Activated CD4-positive, alpha-beta memory T cell treated with anti-CD3 and anti-CD28 coated beads for 36 hours (primary cell): ENCODE measurements around the gene TUBB6. TPM values are rescaled to one million over a fixed set of nuclear protein-coding genes. Genes with fewer than 3 reads are reported as not detected.
A peak's percentile ranks its signal among the peaks of the same experiment; 100 is the strongest.

Experiments
- CTCF ChIA-PET: fragments of 350-600 bp; sonication (Branson Sonifier 250); formaldehyde crosslinking; loops from one replicate; lab custom pipeline; 2021; ENCODE audit warnings: antibody characterized with exemption, inconsistent platforms; lab: Charles Lee
- POLR2A ChIA-PET: fragments of 350-600 bp; sonication (Branson Sonifier 250); formaldehyde crosslinking; loops from one replicate; lab custom pipeline; 2021; ENCODE audit warnings: antibody characterized with exemption; lab: Charles Lee
- DNase-seq: peaks from one replicate; pipeline ENCODE4 v3.0.0-alpha.2; 2020
- H3K27ac Mint-ChIP-seq: one replicate; pipeline ENCODE4 v1.8.0; 2021; ENCODE audit warnings: mixed read lengths
- H3K27me3 Mint-ChIP-seq: one replicate; pipeline ENCODE4 v1.8.0; 2021; ENCODE audit warnings: mixed read lengths
- H3K36me3 Mint-ChIP-seq: one replicate; pipeline ENCODE4 v1.8.0; 2021; ENCODE audit warnings: mixed read lengths
- H3K4me1 Mint-ChIP-seq: one replicate; pipeline ENCODE4 v1.8.0; 2021; ENCODE audit warnings: low read depth, mixed read lengths
- H3K4me3 Mint-ChIP-seq: one replicate; pipeline ENCODE4 v1.8.0; 2021; ENCODE audit warnings: mild to moderate bottlenecking, mixed read lengths
- H3K9me3 Mint-ChIP-seq: one replicate; pipeline ENCODE4 v1.8.0; 2021; ENCODE audit warnings: mixed read lengths
- intact Hi-C: fragments of 100-400 bp; cut with micrococcal nuclease; formaldehyde crosslinking; loops from one replicate; pipeline ENCODE4 v1.15.1; 2023
- total RNA-seq, 2 experiments: library from RNA; stranded (reverse); gene quantifications; one replicate each; pipeline ENCODE4 v1.2.3, GENCODE V29; 2021

Gene TUBB6
- total RNA-seq, 2 experiments from 2014 or later = 6.7 to 7.5 TPM

- Mint-ChIP-seq H3K36me3 (peaks cover 47% of the 10 kb centered on the region), H3K4me1 (peaks cover 3% of the 10 kb centered on the region), H3K27me3 (no peaks in the 10 kb centered on the region), H3K27ac (no peak overlapping the region), H3K4me3 (no peak overlapping the region), H3K9me3 (no peaks in the 10 kb centered on the region)
- intact Hi-C loops = no loop called here
- ChIA-PET CTCF (no interaction called here), POLR2A (no interaction called here)
- no peak for DNase-seq
These were observed 53.8 kb downstream of the TUBB6 start for GRCh38 chr18:12361770-12362378.

GRCh38 chr18:12362473-12363174, 54.6 kb downstream of the TUBB6 start:
- Mint-ChIP-seq H3K9me3 (no peaks in the 10 kb centered on the region), H3K27me3 (no peaks in the 10 kb centered on the region), H3K4me1 (peaks cover 3% of the 10 kb centered on the region), H3K27ac (no peak overlapping the region), H3K36me3 (peaks cover 52% of the 10 kb centered on the region), H3K4me3 (no peak overlapping the region)
- POLR2A ChIA-PET = no interaction called here
- CTCF ChIA-PET = interaction anchor here (1.3 kb wide), 1 partner anchor 15 kb away, joined by 4 read pairs; no protein-coding TSS in a partner anchor
- DNase-seq = no peak
- intact Hi-C loops = no loop called here

GRCh38 chr18:12366379-12366778, 58.3 kb downstream of the TUBB6 start:
- no peak for DNase-seq
- Mint-ChIP-seq H3K4me1 (peaks cover 5% of the 10 kb centered on the region), H3K27me3 (no peaks in the 10 kb centered on the region), H3K27ac (no peak overlapping the region), H3K4me3 (no peak overlapping the region), H3K36me3 (peaks cover 37% of the 10 kb centered on the region), H3K9me3 (no peaks in the 10 kb centered on the region)
- intact Hi-C loops = no loop called here
- POLR2A ChIA-PET = no interaction called here
- CTCF ChIA-PET = interaction anchor here (1.3 kb wide), 1 partner anchor 25 kb away, joined by 3 read pairs; no protein-coding TSS in a partner anchor

GRCh38 chr18:12366784-12367183, 58.7 kb downstream of the TUBB6 start:
- intact Hi-C loops = no loop called here
- Mint-ChIP-seq H3K36me3 (peaks cover 34% of the 10 kb centered on the region), H3K4me1 (peaks cover 10% of the 10 kb centered on the region), H3K9me3 (no peaks in the 10 kb centered on the region), H3K4me3 (no peak overlapping the region), H3K27me3 (no peaks in the 10 kb centered on the region), H3K27ac (no peak overlapping the region)
- ChIA-PET POLR2A (no interaction called here), CTCF (interaction anchor here (1.3 kb wide), 1 partner anchor 24 kb away, joined by 3 read pairs; no protein-coding TSS in a partner anchor)
- DNase-seq = no peak

GRCh38 chr18:12369211-12369610, 61.2 kb downstream of the TUBB6 start:
- no peak for DNase-seq
- Mint-ChIP-seq H3K4me1 (peaks cover 27% of the 10 kb centered on the region), H3K9me3 (no peaks in the 10 kb centered on the region), H3K4me3 (no peak overlapping the region), H3K36me3 (peaks cover 25% of the 10 kb centered on the region), H3K27me3 (no peaks in the 10 kb centered on the region), H3K27ac (no peak overlapping the region)
- POLR2A ChIA-PET = no interaction called here
- intact Hi-C loops = no loop called here
- CTCF ChIA-PET = no interaction called here

GRCh38 chr18:12371590-12371989, 63.5 kb downstream of the TUBB6 start:
- ChIA-PET CTCF (no interaction called here), POLR2A (no interaction called here)
- intact Hi-C loops = loop anchor here (10.0 kb wide), 1 partner anchor 763 kb away; no protein-coding TSS in a partner anchor
- Mint-ChIP-seq H3K27me3 (no peaks in the 10 kb centered on the region), H3K27ac (no peak overlapping the region), H3K9me3 (no peaks in the 10 kb centered on the region), H3K4me1 (peaks cover 46% of the 10 kb centered on the region), H3K36me3 (peaks cover 25% of the 10 kb centered on the region), H3K4me3 (no peak overlapping the region)
- DNase-seq = no peak

GRCh38 chr18:12372406-12372805, 64.4 kb downstream of the TUBB6 start:
- POLR2A ChIA-PET = no interaction called here
- no peak for DNase-seq
- no peaks in the 10 kb centered on the region for H3K9me3 Mint-ChIP-seq
- H3K4me3 Mint-ChIP-seq = no peak overlapping the region
- CTCF ChIA-PET = interaction anchor here (1.4 kb wide), 1 partner anchor 44 kb away, joined by 7 read pairs; no protein-coding TSS in a partner anchor
- H3K36me3 Mint-ChIP-seq = peaks cover 17% of the 10 kb centered on the region
- intact Hi-C loops = loop anchor here (10.0 kb wide), 1 partner anchor 762 kb away; no protein-coding TSS in a partner anchor
- H3K27ac Mint-ChIP-seq = no peak overlapping the region
- H3K27me3 Mint-ChIP-seq = no peaks in the 10 kb centered on the region
- peaks cover 46% of the 10 kb centered on the region for H3K4me1 Mint-ChIP-seq

GRCh38 chr18:12373116-12373770, 65.2 kb downstream of the TUBB6 start:
- H3K27ac Mint-ChIP-seq = no peak overlapping the region
- no peaks in the 10 kb centered on the region for H3K9me3 Mint-ChIP-seq
- no peaks in the 10 kb centered on the region for H3K27me3 Mint-ChIP-seq
- peaks cover 51% of the 10 kb centered on the region for H3K4me1 Mint-ChIP-seq
- CTCF ChIA-PET = interaction anchor here (1.4 kb wide), 1 partner anchor 45 kb away, joined by 7 read pairs; no protein-coding TSS in a partner anchor
- H3K36me3 Mint-ChIP-seq = peaks cover 15% of the 10 kb centered on the region
- DNase-seq = no peak
- no peak overlapping the region for H3K4me3 Mint-ChIP-seq
- intact Hi-C loops = loop anchor here (10.0 kb wide), 1 partner anchor 762 kb away; no protein-coding TSS in a partner anchor
- POLR2A ChIA-PET = interaction anchor here (0.5 kb wide), 1 partner anchor 38 kb away, joined by 3 read pairs; no protein-coding TSS in a partner anchor

GRCh38 chr18:12373771-12374116, 65.7 kb downstream of the TUBB6 start:
- ChIA-PET POLR2A (no interaction called here), CTCF (interaction anchor here (1.4 kb wide), 1 partner anchor 46 kb away, joined by 7 read pairs; no protein-coding TSS in a partner anchor)
- H3K4me3 Mint-ChIP-seq = no peak overlapping the region
- H3K27me3 Mint-ChIP-seq = no peaks in the 10 kb centered on the region
- H3K9me3 Mint-ChIP-seq = no peaks in the 10 kb centered on the region
- no peak overlapping the region for H3K27ac Mint-ChIP-seq
- no peak for DNase-seq
- peaks cover 15% of the 10 kb centered on the region for H3K36me3 Mint-ChIP-seq
- H3K4me1 Mint-ChIP-seq = peaks cover 51% of the 10 kb centered on the region
- intact Hi-C loops = loop anchor here (10.0 kb wide), 1 partner anchor 761 kb away; no protein-coding TSS in a partner anchor

- H3K4me1 Mint-ChIP-seq = peaks cover 51% of the 10 kb centered on the region
- H3K27ac Mint-ChIP-seq = no peak overlapping the region
- POLR2A ChIA-PET = no interaction called here
- H3K4me3 Mint-ChIP-seq = peak overlapping the region; percentile 52
- H3K27me3 Mint-ChIP-seq = no peaks in the 10 kb centered on the region
- peak; percentile 57 for DNase-seq
- no peaks in the 10 kb centered on the region for H3K9me3 Mint-ChIP-seq
- CTCF ChIA-PET = no interaction called here
- H3K36me3 Mint-ChIP-seq = peaks cover 12% of the 10 kb centered on the region
- intact Hi-C loops = loop anchor here (10.0 kb wide), 1 partner anchor 760 kb away; no protein-coding TSS in a partner anchor
These were observed 66.4 kb downstream of the TUBB6 start for GRCh38 chr18:12374401-12374800.
